GM18861 (cell line): Measurements from ENCODE around the gene NFIX.

Experiments
- ATAC-seq: cut with Tn5 transposase; IDR thresholded peaks from one replicate; pipeline ENCODE4 v1.9.1; 2021; ENCODE audit not compliant: unreplicated experiment

Gene NFIX

DNA sequence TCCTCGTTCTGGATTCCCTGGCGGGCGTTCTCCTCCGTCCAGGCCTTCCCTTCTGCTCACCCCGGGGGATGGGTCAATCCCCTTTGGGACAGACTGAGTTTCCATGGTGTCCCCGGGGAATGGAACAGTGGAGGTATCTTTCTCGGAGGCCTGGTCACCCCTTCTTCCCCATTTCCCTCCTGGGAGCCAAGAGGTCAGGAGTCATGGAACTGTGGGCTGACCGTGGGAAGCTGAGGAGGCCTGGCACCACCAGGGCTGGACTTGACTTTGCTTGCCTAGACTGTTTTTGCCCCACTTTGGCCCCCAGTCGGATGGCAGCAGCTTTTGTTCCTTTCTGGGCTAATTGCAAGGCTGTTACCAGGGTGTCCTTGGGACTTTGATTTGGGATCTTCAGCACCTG, 124.8 kb downstream of the NFIX start:
- no peak for ATAC-seq

GRCh38 chr19:13120817-13121216, 125.5 kb downstream of the NFIX start:
- no peak for ATAC-seq

GRCh38 chr19:13121551-13122274, 126.4 kb downstream of the NFIX start:
- no peak for ATAC-seq

GRCh38 chr19:13122275-13122878, 127.1 kb downstream of the NFIX start:
- no peak for ATAC-seq

DNA sequence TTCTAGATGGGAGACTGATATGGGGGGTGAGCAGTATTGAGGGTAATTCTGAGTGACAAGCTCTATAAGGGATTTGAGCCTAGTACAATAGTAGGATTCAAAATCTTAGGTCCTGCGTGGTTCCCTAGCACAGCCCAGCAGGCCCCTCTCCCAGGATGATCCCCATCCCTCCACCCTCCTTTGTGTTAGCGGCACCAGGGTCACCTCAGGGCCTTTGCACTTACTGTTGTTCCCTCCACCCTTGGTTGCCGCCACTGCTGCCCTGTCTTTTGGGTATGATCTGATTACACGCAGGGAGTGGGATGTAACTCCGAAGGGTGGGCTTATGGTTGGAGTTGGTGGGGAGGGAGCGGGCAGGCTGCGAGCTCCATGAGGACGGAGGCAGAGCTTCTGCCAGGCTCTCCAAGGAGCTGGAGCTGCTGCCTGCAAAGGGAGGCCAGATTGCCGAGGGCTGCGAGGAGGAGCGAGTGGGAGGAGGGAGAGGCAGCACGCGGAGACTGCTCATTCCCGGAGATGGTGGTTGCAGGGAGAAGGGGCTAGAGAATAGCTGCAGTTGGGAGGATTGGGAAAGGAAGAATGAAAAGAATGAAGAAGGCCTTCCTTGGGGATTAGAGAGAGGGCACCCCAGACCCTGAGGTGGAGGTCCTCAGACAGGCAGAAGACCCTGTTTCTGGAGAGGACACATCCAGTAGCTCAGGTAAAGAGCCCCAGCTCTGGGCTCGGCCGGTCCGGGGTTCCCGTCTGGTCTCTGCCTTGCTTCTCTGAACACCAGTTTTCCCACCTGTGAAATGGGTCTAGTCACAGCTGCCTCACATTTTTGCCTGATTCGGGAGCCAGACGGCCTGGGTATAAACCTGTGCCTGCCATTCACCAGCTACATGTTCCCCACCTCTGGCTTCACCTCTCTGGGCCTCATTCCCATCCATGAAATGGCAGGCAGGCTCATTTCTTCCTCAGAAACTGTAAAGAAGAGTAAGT, 128.0 kb downstream of the NFIX start:
- ATAC-seq = no peak

GRCh38 chr19:13127051-13127450, 131.8 kb downstream of the NFIX start:
- no peak for ATAC-seq

GRCh38 chr19:13127811-13128575, 132.7 kb downstream of the NFIX start:
- no peak for ATAC-seq

DNA sequence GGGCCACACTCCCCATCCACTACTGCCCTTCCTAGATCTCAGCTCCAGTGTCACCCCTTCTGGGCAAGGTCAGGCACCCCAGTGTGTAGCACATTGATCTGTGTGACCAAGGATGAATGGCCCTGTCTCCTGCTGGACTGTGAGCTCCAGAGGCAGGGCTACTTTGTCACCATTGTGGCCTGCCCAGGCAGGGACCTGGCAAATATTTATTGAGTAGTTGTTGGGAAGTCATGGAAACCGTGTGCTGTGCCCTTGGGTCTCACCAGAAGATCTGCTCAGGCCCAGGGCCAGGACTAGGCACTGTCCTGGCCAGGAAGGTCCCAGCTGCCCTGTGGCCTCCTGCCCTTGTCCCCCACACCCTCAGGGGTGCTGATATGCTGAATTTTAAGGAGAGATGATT, 133.3 kb downstream of the NFIX start:
- no peak for ATAC-seq

- ATAC-seq = no peak
Measured at GRCh38 chr19:13129384-13129783, 134.1 kb downstream of the NFIX start.

DNA sequence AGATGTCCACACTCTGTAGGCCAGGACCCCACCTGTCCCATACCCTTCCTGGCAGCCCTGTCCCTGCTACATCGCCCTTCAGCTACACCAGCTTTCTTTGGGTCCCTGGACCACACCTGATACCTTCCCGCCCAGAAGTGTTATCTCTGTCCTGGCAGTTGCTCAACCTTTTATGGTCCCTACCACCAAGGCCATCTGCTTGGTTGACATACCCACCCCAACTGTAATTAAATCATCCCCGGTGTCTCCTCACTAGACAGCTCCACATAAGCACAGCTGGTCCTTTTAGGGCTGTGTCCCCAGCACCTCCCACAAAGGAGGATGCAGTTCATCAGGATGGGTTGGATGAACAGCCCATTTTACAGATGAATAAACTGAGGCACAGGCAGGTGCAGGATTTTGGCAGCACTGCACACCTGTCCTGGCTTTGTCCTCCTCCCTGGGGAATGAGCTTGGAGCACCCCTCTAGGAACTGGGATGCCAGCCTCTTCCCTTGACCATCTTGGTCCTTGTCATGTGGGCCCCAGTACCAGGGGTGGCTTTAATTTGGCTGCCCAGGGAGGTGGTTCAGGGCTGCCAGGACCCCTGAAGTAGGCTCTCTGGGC, 135.7 kb downstream of the NFIX start:
- no peak for ATAC-seq

DNA sequence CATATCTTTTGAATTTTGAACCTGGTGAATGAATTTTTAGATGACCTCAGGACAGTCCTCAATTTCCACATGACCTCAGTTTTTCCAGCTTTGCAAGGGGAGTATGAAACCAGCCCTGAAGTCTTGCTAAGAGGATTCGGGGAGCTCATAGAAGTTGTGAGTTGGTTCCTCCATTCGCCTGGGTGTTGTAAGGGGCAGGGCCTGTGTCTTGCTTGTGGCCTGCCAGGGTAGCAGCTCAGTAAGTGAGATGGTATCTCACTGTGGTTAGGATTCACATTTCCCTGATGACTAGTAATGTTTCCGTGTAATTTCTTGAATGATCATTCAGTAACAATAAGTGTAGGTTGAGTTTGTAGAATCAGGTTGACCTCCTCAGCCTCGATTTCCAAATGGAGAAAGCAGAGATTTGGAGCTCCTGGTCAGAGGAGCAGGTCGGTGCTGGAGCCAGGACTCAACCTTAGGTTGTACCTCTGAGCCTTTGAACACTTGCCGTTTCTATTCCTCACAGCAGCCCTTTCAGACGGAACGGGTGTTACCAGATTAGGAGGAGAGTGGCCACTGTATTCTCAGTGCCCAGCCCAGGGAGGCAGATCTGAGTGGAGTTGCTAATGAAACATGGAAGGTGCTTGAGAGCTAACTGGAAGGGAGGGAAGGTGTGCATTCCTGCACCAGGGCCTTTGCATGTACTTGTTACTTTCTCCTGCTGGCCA, 137.4 kb downstream of the NFIX start:
- no peak for ATAC-seq

- no peak for ATAC-seq
Measured at GRCh38 chr19:13133241-13133870, 138.1 kb downstream of the NFIX start.

DNA sequence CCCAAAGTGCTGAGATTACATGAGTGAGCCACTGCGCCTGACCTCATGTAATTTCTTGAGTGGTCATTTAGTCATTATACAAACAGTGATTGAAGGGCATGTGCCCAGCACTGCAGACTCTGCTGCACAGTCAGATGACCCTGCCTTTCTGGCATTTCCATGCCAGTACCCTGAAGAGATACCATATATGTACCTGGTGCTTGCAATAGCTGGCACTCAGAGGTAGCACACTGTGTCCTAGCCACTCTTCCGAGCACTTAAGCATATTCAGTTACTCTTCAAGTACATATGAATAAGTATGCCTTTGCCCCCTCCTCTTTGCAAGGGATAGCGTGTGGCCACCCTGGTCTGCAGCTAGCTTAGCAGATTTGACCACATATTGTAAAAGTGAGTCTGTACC, 139.4 kb downstream of the NFIX start:
- no peak for ATAC-seq

DNA sequence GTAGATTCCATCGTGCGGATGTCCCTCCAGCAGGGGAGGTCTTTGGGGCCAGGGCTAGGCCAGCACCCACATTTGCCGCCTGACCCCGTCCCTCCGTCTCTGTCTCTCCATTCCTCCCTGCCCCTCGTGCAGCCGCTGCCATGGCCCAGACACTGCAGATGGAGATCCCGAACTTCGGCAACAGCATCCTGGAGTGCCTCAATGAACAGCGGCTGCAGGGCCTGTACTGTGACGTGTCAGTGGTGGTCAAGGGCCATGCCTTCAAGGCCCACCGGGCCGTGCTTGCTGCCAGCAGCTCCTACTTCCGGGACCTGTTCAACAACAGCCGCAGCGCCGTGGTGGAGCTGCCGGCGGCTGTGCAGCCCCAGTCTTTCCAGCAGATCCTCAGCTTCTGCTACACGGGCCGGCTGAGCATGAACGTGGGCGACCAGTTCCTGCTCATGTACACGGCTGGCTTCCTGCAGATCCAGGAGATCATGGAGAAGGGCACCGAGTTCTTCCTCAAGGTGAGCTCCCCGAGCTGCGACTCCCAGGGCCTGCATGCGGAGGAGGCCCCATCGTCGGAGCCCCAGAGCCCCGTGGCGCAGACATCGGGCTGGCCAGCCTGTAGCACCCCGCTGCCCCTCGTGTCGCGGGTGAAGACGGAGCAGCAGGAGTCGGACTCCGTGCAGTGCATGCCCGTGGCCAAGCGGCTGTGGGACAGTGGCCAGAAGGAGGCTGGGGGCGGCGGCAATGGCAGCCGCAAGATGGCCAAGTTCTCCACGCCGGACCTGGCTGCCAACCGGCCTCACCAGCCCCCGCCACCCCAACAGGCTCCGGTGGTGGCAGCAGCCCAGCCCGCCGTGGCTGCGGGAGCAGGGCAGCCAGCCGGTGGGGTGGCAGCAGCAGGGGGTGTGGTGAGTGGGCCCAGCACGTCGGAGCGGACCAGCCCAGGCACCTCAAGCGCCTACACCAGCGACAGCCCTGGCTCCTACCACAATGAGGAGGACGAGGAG, 140.1 kb downstream of the NFIX start:
- ATAC-seq = no peak

- ATAC-seq = no peak
Measured at GRCh38 chr19:13137290-13137794, 142.1 kb downstream of the NFIX start.

DNA sequence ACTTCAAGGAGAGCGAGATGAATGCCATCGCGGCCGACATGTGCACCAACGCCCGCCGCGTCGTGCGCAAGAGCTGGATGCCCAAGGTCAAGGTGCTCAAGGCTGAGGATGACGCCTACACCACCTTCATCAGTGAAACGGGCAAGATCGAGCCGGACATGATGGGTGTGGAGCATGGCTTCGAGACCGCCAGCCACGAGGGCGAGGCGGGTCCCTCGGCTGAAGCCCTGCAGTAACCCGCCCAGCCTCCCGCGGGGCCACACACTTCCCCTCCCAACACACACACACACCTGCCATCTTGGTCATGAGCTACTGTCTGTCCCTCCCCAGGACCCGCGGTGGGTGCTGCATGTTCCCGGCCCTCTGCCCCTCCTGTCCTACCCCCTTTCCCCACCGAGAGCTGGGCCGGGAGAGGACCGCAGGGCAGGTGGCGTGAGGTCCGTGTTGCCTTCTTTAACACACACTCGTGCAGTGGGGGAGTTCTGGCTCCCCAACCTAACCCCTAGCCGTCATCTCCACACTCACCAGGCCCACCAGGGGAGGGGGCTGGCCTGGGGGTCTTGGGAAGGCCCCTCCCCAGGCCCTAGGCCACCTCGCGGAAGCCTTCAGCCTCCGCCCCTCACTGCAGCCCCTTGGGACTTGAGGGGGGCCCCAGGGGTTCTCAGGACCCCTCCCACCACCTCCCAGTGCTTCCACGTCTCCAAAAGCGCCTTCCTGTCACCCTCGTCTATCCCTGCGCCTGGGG, 143.1 kb downstream of the NFIX start:
- no peak for ATAC-seq

DNA sequence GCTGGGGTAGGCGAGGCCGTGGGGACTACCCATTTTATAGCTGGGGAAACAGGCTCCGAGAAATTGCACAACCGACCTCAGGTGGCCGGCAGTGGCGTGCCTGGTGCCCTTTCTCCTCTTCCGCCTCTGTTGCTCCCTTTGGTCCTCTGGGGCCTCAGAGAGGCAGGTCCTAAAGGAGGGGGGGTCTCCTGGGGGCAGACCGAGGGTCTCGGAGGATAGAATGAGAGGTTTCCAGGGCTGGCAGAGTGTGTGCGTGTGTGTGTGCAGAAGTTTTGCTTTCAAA, 143.6 kb downstream of the NFIX start:
- no peak for ATAC-seq
